OCI-LY1 (cell line): ENCODE data around the gene LEP.
"Not testable (repeated sequence)": the region's sequence is repeated elsewhere in the genome, so short reads cannot be mapped to it uniquely, and the experiment has no call there.

ENCODE experiments used
- H2AFZ ChIP-seq: fragments of 200-600 bp; sonication (generic), shearing (Covaris generic); 2 replicates; pipeline ENCODE4 v1.6.0; 2014; ENCODE audit warnings: antibody characterized with exemption, mild to moderate bottlenecking, low read length
- H3F3A ChIP-seq: fragments of 200-600 bp; sonication (generic), shearing (Covaris generic); 2 replicates; pipeline ENCODE4 v1.6.0; 2014; ENCODE audit warnings: mild to moderate bottlenecking, antibody characterized with exemption, low read length, moderate library complexity; ENCODE audit not compliant: insufficient read depth
- H3K27ac ChIP-seq: fragments of 200-600 bp; sonication (generic); 2 replicates; pipeline ENCODE4 v1.5.1; 2014; ENCODE audit warnings: low read length, mixed run types, mild to moderate bottlenecking, low read depth; ENCODE audit not compliant: poor library complexity, severe bottlenecking
- H3K27me3 ChIP-seq: fragments of 200-600 bp; sonication (generic); 2 replicates; pipeline ENCODE4 v1.6.0; 2014; ENCODE audit warnings: antibody characterized with exemption, mild to moderate bottlenecking, low read length, moderate library complexity; ENCODE audit not compliant: insufficient read depth
- H3K36me3 ChIP-seq: fragments of 200-600 bp; sonication (generic); 2 replicates; pipeline ENCODE4 v1.6.1; 2014; ENCODE audit warnings: mild to moderate bottlenecking, antibody characterized with exemption, low read length, moderate library complexity, mixed read lengths; ENCODE audit not compliant: insufficient read depth
- H3K4me1 ChIP-seq: fragments of 200-600 bp; sonication (generic); 2 replicates; pipeline ENCODE4 v1.5.1; 2014; ENCODE audit warnings: mild to moderate bottlenecking, low read length, moderate library complexity; ENCODE audit not compliant: insufficient read depth, severe bottlenecking
- H3K4me2 ChIP-seq: fragments of 200-600 bp; sonication (generic), shearing (Covaris generic); 2 replicates; pipeline ENCODE4 v1.6.1; 2014; ENCODE audit warnings: low read length
- H3K4me3 ChIP-seq: fragments of 200-600 bp; sonication (generic); 2 replicates; pipeline ENCODE4 v1.5.1; 2014; ENCODE audit warnings: low read length, low read depth, mild to moderate bottlenecking, mixed read lengths; ENCODE audit not compliant: poor library complexity, severe bottlenecking
- H3K79me2 ChIP-seq: fragments of 200-600 bp; shearing (Covaris generic); 2 replicates; pipeline ENCODE4 v1.6.1; 2016; ENCODE audit warnings: mixed run types, low read length, mixed read lengths; ENCODE audit not compliant: insufficient read depth
- H3K9ac ChIP-seq: fragments of 200-600 bp; sonication (generic), shearing (Covaris generic); 2 replicates; pipeline ENCODE4 v1.6.1; 2014; ENCODE audit warnings: mild to moderate bottlenecking, low read length, mixed read lengths
- H3K9me2 ChIP-seq: fragments of 200-600 bp; sonication (generic), shearing (Covaris generic); 2 replicates; pipeline ENCODE4 v1.6.1; 2014; ENCODE audit warnings: low read depth, mild to moderate bottlenecking, low read length, mixed read lengths
- H3K9me3 ChIP-seq: fragments of 200-600 bp; shearing (Covaris generic); 2 replicates; pipeline ENCODE4 v1.6.1; 2014; ENCODE audit warnings: low read length, mixed read lengths
- H4K20me1 ChIP-seq: fragments of 200-600 bp; sonication (generic), shearing (Covaris generic); 2 replicates; pipeline ENCODE4 v1.6.0; 2016; ENCODE audit warnings: mild to moderate bottlenecking, low read length; ENCODE audit not compliant: insufficient read depth
- CTCF ChIP-seq: fragments of 200-600 bp; sonication (generic), shearing (Covaris generic); IDR thresholded peaks from 2 replicates; pipeline ENCODE4 v1.5.1; 2017; ENCODE audit warnings: mild to moderate bottlenecking, antibody characterized with exemption, low read length, moderate library complexity, mixed read lengths
- EZH2 ChIP-seq: fragments of 200-600 bp; sonication (generic), shearing (Covaris generic); IDR thresholded peaks from 2 replicates; pipeline ENCODE4 v1.8.0; 2017; ENCODE audit warnings: borderline replicate concordance, mixed run types, mild to moderate bottlenecking, antibody characterized with exemption, low read length, moderate library complexity, mixed read lengths

The LEP gene

GRCh38 chr7:128281605-128282380 lies 40.7 kb downstream of the LEP start:
- Histone ChIP-seq H3K4me2 (no peak overlapping the region), H3K9ac (no peak overlapping the region), H3K4me3 (no peak overlapping the region)

GRCh38 chr7:128284102-128284501 lies 43.0 kb downstream of the LEP start:
- H3K9me2 ChIP-seq, result no peaks in the 10 kb centered on the region
- H3K79me2 ChIP-seq, result no peaks in the 10 kb centered on the region
- no peaks in the 10 kb centered on the region for H3F3A ChIP-seq
- H3K4me1 ChIP-seq, result no peaks in the 10 kb centered on the region
- H3K27me3 ChIP-seq, result peaks cover 8% of the 10 kb centered on the region; the same call in 1 of the 2 replicates
- H3K4me3 ChIP-seq, result no peak overlapping the region
- no peak overlapping the region for H2AFZ ChIP-seq
- H3K36me3 ChIP-seq, result no peaks in the 10 kb centered on the region; the same call in 1 of the 2 replicates
- no peak overlapping the region for H3K9ac ChIP-seq
- H3K4me2 ChIP-seq, result no peak overlapping the region
- H4K20me1 ChIP-seq, result no peaks in the 10 kb centered on the region
- peaks cover 6% of the 10 kb centered on the region; the same call in 1 of the 2 replicates for H3K9me3 ChIP-seq
- TF ChIP-seq CTCF (no peak), EZH2 (no peak)
- H3K27ac ChIP-seq, result no peak overlapping the region

More at GRCh38 chr7:128281605-128282380, 40.7 kb downstream of the LEP start:
- H3F3A ChIP-seq, result no peaks in the 10 kb centered on the region
- H3K9me2 ChIP-seq, result no peaks in the 10 kb centered on the region
- H2AFZ ChIP-seq, result no peak overlapping the region
- H3K27me3 ChIP-seq, result peaks cover 13% of the 10 kb centered on the region; the same call in 1 of the 2 replicates
- no peaks in the 10 kb centered on the region; the same call in 1 of the 2 replicates for H3K36me3 ChIP-seq
- H4K20me1 ChIP-seq, result no peaks in the 10 kb centered on the region
- peaks cover 13% of the 10 kb centered on the region; the same call in 1 of the 2 replicates for H3K9me3 ChIP-seq
- H3K79me2 ChIP-seq, result no peaks in the 10 kb centered on the region
- no peaks in the 10 kb centered on the region for H3K4me1 ChIP-seq
- no peak for TF ChIP-seq CTCF
- TF ChIP-seq EZH2, result no peak
- no peak overlapping the region for H3K27ac ChIP-seq

GRCh38 chr7:128287556-128287955 lies 46.5 kb downstream of the LEP start:
- Histone ChIP-seq H3K9me2 (no peaks in the 10 kb centered on the region), H3K27ac (no peak overlapping the region), H3K4me1 (no peaks in the 10 kb centered on the region), H3K4me3 (no peak overlapping the region), H3K9me3 (no peaks in the 10 kb centered on the region; the same call in 1 of the 2 replicates), H2AFZ (no peak overlapping the region), H3K9ac (no peak overlapping the region), H3K79me2 (no peaks in the 10 kb centered on the region), H3K27me3 (peaks cover 8% of the 10 kb centered on the region; the same call in 1 of the 2 replicates), H4K20me1 (no peaks in the 10 kb centered on the region), H3K4me2 (no peak overlapping the region), H3F3A (no peaks in the 10 kb centered on the region), H3K36me3 (no peaks in the 10 kb centered on the region; the same call in 1 of the 2 replicates)
- TF ChIP-seq EZH2, result no peak
- no peak for TF ChIP-seq CTCF

- H3F3A ChIP-seq, H3K36me3 ChIP-seq, H3K4me1 ChIP-seq, H3K9me3 ChIP-seq, H3K79me2 ChIP-seq, H2AFZ ChIP-seq, H3K4me3 ChIP-seq, H3K27me3 ChIP-seq, H3K4me2 ChIP-seq, H3K27ac ChIP-seq, H4K20me1 ChIP-seq, H3K9ac ChIP-seq, H3K9me2 ChIP-seq: not testable (repeated sequence)
These were observed 56.9 kb downstream of the LEP start for GRCh38 chr7:128298004-128298403.
